ENCODE measurements around the gene NTN1.

Gene NTN1

DNA sequence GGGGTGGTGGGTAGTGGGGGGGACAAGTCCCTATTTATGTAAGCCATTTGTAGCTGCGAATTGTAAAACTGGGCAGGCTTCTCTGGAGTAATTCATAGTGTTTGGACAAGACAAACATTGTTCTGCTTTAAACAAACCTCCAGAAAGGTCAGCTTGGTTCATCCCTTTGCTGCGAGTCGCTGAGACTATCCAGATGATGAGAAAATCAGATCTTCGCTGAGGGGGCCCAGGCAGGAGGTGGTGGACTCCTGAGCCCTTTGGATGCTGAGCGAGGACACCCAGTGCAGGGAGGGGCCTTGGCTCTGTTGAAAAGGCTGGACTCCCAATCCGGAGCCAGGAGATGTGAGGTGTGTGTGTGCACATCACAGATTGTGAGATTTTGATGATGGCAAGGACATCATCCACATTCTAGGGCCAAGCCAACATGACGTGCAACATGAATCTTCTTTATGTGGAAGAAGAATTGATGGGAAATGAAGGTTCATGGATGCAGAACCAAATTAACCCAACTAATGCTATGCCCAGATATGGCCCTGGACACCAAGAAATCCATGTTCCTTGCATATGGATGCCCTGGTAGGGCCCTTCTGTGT, 15.0 kb upstream of the NTN1 start:
- no peak for DNase-seq (ENCODE audit: low read depth in 2 of 2)

- DNase-seq (ENCODE audit: low read depth in 2 of 2), result no peak
Measured at GRCh38 chr17:9007052-9007714, 14.1 kb upstream of the NTN1 start.

DNA sequence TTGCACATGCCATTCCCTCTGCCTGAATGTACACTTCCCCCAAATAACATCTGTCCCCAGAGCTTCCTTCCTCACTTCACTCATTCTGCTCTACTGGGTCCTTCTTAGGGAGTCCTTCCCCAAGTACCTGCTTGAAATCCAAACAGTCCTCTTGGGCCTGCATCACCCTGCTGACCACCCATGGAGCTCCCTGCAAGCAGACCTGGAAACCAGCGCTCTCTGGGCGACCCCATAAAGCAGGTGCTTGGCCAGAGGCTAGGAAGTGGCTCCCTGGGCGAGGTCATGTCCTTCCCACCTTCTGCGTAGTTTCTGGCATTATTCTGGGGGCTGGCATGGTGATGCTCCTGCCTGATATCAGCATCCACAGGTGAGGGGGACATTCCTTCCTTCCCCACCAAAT, 12.2 kb upstream of the NTN1 start:
- DNase-seq (ENCODE audit: low read depth in 2 of 2), result no peak

DNA sequence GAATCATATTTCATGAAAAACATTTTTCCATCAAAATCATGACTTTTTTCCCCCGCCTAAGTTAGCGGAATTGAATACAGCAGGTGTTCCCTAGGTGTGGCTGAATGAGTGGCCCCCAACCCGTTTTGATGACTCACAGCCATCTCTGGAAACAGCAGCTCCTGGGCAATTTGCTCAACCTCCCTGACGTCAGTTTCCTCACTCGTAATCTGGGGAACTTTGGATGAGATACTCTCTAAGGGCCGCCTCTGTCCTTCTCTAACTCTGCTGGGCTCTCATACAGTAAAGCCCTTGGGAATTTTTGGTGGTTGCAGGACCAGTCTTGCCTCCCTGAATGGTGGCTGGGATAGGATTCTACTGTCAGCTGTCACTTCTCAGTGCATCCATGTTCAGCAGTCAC, 11.6 kb upstream of the NTN1 start:
- no peak for DNase-seq (ENCODE audit: low read depth in 2 of 2)

- no peak for DNase-seq (ENCODE audit: low read depth in 2 of 2)
Measured at GRCh38 chr17:9011001-9011400, 10.3 kb upstream of the NTN1 start.

DNA sequence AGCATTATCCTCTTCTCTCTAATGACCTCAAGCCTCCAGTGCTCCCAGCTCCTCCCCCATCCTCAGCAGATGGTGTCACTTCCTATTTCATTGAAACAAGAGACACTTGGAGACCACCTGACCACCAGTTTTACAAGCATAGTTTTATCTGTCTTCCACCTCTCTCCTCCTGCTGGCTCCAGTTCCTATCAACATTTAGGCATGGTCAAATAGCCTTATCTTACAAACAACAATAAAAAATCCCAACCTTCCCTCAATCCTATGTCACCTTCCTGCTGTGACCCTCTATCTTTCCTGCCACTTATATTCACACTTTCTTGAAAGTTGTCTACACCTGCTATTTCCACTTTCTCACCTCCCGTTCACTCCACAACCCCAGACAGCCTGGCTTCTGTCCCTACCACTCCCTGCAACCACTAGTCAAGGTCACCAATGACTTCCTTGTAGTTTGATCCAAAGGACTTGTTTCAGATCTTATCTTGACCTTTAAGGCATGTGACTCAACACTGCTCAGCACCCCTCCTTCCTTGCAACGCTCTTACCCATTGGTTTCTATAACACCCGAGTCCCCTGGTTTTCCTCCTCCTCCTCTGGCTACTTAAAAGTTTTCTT, 4.3 kb upstream of the NTN1 start:
- no peak for DNase-seq (ENCODE audit: low read depth in 2 of 2)

GRCh38 chr17:9018726-9019125, 2.6 kb upstream of the NTN1 start:
- no peak for DNase-seq (ENCODE audit: low read depth in 2 of 2)

DNA sequence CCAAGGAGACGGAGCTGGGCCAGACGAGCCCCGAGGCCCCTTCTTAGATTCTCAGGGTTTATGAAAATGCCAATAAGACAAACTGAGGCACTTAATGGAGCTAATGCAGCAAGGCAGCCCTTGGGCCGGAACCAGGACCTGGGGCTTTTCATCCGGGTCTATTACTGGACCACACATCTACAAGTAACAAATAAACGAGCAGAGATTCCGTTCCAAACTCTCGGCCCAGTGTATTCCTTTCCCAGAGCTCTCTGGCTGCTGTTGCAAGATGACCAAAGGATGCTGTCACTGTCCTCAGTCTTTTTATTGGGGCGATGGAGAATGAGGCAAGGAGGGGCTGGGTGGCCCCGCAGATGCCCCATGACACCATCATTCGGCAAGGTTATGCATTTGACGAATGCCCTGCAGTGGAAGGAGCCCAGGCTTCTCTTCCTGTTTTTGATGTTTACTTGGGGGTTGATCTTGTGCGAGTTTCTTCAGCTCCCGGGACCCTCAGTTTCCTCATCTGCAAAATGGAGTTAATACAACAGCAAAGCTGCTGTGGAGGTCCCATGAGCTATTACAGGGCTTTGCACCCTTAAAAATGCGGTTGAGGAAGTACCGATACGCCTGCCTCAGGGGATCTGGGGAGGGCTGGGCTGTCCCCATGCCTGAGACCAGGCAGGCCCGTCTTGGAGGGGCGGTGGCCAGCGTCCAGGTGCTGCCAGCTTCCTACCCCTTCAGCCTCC, 1.1 kb upstream of the NTN1 start:
- no peak for DNase-seq (ENCODE audit: low read depth in 2 of 2)

- no peak for DNase-seq (ENCODE audit: low read depth in 2 of 2)
Measured at GRCh38 chr17:9020824-9021157, 519 bp upstream of the NTN1 start.

GRCh38 chr17:9021992-9022572, 772 bp downstream of the NTN1 start:
- DNase-seq (ENCODE audit: low read depth in 2 of 2), result no peak

- no peak for DNase-seq (ENCODE audit: low read depth in 2 of 2)
Measured at GRCh38 chr17:9022573-9023391, 1.5 kb downstream of the NTN1 start.

- DNase-seq (ENCODE audit: low read depth in 2 of 2), result no peak
Measured at GRCh38 chr17:9023392-9024218, 2.3 kb downstream of the NTN1 start.

GRCh38 chr17:9024497-9024896, 3.2 kb downstream of the NTN1 start:
- no peak for DNase-seq (ENCODE audit: low read depth in 2 of 2)

GRCh38 chr17:9026741-9027140, 5.4 kb downstream of the NTN1 start:
- DNase-seq (ENCODE audit: low read depth in 2 of 2), result no peak

GRCh38 chr17:9028202-9028987, 7.1 kb downstream of the NTN1 start:
- DNase-seq (ENCODE audit: low read depth in 2 of 2), result no peak

DNA sequence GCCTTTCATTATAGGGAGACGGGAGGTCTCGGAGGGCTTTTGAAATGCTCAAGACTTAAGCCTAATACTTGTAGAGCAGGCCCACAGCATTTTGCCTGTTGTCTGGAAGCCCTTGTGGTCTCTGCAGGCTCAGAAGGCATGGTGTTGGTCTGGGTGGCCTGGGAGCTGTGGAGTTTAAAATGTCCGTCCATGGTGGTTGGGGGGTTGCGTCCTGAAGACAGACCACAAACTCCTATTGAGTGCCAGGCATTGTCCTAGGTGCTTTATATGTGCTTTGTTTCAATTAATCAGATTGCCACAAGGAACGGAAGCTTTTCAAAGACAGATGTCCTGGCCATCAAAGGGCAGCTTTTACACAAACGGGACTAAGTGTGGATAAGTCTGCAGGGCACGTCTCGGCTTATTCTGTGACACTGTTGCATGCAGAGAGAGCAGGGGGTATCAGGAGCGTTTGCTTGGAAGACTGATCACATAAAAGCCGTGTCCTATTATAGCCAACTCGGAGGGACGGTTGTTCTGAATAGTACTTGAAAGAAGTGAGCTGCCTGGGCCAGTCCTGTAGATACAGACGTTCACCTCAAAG, 7.8 kb downstream of the NTN1 start:
- no peak for DNase-seq (ENCODE audit: low read depth in 2 of 2)

DNA sequence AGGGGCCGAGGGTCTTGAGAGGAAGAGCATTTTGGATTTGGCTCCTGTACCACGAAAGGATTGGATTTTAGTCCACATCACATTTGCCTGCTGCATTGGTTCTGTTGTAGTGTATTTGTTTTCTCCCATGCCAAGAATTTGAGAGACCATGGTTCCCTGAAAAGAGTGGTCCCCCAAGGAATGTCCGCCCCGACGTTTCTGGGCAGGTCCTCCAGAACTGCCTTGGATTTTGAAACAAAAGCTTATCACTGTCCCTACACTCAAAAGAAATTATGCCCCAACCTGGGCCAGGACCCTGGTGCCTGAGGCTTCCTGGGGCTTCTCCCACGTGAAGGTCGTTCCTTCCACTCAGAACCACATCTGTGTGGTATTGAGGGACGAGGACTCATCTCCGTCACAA, 10.8 kb downstream of the NTN1 start:
- no peak for DNase-seq (ENCODE audit: low read depth in 2 of 2)

GRCh38 chr17:9032583-9032982, 11.3 kb downstream of the NTN1 start:
- no peak for DNase-seq (ENCODE audit: low read depth in 2 of 2)

DNA sequence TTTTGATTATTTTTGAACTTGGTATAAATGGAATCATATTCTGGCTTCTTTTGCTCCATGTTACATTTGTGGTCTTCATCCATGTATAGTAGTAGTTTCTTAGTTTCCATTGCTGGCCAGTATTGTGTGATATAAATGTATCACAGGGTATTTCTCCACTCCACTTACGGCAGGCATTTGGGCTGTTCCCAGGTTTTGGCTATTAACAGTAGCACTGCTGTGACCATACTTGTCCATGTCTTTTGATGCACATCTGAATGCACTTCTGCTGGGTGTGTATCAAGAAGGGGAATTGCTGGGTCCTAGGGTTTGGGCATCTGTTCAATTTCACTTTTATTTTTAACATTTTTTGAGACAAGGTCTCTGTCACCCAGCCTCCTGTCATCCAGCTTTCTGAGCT, 13.9 kb downstream of the NTN1 start:
- DNase-seq (ENCODE audit: low read depth in 2 of 2), result no peak

DNA sequence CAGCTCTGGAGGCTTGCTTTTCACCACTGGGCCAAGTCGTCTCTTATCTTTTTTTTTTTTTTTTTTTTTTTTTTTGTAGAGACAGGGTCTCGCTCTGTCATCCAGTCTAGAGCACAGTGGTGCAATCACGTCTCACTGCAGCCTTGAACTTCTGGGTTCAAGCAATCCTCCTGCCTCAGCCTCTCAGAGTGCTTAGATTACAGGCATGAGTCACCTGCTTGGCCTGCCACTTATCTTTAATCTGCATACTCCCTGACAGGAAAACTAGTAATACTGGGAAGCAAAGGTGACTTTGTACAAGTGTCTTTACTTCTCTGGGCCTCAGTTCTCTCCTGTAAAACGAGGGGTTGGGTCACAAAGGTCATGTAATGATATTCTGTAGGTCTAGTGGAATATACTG, 15.0 kb downstream of the NTN1 start:
- DNase-seq (ENCODE audit: low read depth in 2 of 2), result no peak
